Stimulated activated CD4-positive, alpha-beta T cell treated with anti-CD3 and anti-CD28 coated beads, Interleukin-1b, Interleukin-23, amount 100 ng/mL, for 1 hour (primary cell): Measurements from ENCODE around the gene HAND2.

ENCODE experiments used
- DNase-seq, 2 donors: peaks; one replicate each; pipeline ENCODE4 v3.0.0-alpha.2; 2020; ENCODE audit warnings: low read depth in 2 of 2

The HAND2 gene

DNA sequence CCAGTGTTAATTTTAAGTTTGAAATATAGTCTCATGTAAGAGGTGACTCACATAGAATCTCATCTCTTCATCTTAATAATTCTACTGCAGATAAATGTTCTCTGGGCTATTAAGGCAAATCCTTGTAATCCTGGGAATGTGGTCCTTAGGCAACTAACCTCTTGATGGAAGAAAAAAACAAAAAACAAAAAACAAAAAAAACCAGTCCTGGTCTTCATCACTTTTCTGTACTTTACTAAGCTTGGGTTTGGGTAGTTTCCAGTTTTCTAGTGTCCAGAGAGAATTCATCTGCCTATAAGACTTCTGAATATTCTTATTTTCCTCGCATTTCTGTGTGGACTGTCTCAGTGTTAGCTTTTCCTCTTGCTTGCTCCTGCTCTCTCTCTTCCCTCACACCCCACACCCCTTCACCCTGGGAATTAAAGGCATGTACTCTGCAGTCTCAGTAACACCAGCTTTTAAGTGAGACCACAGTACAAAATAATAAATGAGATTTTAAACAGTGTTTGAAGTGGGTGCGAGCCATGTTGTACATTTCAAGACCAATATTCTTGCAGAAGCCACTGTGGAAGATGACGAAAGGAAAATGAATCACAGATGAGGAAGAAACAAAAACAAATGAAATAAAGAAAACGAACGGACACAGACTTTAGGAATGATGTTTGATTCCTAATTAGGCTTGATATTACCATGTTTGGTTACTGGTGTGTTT lies 51.7 kb downstream of the HAND2 start:
- no peak for DNase-seq

DNA sequence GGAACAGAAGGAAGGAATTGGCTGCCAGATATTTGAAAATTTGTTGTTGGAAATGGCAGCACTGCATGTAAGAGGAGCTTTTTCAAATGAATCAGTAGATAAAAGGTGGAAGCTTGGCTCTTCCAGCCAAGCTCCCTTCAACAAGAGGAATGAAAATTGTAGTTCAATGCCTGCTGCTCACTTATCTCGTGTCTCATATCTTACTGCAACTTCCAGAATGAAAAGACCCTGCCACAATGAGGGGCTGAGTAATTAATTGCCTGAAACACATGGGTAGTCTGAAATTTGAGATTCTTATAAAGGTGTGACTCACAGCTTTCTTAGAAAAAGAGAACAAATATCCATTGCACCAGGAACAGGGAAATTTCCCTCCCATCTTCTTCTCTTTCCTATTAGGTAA lies 53.0 kb downstream of the HAND2 start:
- DNase-seq: no peak
